ENCODE measurements around the gene GRPEL1. TPM values are rescaled to one million over a fixed set of nuclear protein-coding genes. Genes with fewer than 3 reads are reported as not detected.

The GRPEL1 gene
- total RNA-seq, 1 experiment from 2014 or later = 78.2 TPM

DNA sequence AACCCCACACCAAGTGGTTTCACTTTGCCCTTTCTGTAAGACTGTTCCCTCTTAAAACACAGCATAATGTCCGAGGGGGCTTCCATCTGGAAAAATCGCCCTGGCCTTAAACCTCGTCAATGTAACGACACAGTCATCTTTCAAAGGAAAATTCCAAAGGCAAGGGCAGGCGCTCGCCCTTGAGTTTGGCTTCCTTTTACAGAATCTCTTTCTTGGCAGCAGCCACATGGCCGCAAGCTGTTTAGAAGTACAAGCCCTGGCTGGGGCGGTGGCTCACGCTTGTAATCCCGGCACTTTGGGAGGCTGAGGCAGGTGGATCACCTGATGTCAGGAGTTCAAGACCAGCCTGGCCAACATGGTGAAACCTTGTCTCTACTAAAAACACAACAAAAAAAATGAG, 27.1 kb upstream of the GRPEL1 start:
- no peaks in the 10 kb centered on the region for H3K9me3 ChIP-seq (ENCODE audit: low read depth, low read length, poor library complexity, severe bottlenecking)
- ChIA-PET POLR2A (ENCODE audit: low non-redundant PET) (no interaction called here), CTCF (no interaction called here)
- no TSS peak for BruUV-seq (replicated peaks)
- intact Hi-C loops (cut with micrococcal nuclease; ENCODE audit: unreplicated experiment) = no loop called here
- no peaks in the 10 kb centered on the region for H3K27me3 ChIP-seq (replicated peaks; ENCODE audit: insufficient read depth, low read depth, low read length, poor library complexity)
- no peaks in the 10 kb centered on the region for H3K36me3 ChIP-seq (ENCODE audit: insufficient read depth, low read length, poor library complexity, severe bottlenecking)
- TF ChIP-seq EZH2 (IDR thresholded peaks at IDR 0.05; ENCODE audit: borderline replicate concordance, low read depth, low read length, poor library complexity, severe bottlenecking) = no peak
- TF ChIP-seq, protein P1, sequence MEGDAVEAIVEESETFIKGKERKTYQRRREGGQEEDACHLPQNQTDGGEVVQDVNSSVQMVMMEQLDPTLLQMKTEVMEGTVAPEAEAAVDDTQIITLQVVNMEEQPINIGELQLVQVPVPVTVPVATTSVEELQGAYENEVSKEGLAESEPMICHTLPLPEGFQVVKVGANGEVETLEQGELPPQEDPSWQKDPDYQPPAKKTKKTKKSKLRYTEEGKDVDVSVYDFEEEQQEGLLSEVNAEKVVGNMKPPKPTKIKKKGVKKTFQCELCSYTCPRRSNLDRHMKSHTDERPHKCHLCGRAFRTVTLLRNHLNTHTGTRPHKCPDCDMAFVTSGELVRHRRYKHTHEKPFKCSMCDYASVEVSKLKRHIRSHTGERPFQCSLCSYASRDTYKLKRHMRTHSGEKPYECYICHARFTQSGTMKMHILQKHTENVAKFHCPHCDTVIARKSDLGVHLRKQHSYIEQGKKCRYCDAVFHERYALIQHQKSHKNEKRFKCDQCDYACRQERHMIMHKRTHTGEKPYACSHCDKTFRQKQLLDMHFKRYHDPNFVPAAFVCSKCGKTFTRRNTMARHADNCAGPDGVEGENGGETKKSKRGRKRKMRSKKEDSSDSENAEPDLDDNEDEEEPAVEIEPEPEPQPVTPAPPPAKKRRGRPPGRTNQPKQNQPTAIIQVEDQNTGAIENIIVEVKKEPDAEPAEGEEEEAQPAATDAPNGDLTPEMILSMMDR (conservative IDR thresholded peaks at IDR 0.05; ENCODE audit: low read depth, low read length) = no peak
- no peak for DNase-seq (ENCODE audit: low spot score)
- no peak overlapping the region for H3K27ac ChIP-seq (ENCODE audit: low read depth, low read length, poor library complexity, severe bottlenecking)
- H3K4me1 ChIP-seq (ENCODE audit: insufficient read depth, low read length, poor library complexity, severe bottlenecking) = no peaks in the 10 kb centered on the region
- no peak overlapping the region for H3K4me3 ChIP-seq (ENCODE audit: low read depth, low read length, poor library complexity, severe bottlenecking)

DNA sequence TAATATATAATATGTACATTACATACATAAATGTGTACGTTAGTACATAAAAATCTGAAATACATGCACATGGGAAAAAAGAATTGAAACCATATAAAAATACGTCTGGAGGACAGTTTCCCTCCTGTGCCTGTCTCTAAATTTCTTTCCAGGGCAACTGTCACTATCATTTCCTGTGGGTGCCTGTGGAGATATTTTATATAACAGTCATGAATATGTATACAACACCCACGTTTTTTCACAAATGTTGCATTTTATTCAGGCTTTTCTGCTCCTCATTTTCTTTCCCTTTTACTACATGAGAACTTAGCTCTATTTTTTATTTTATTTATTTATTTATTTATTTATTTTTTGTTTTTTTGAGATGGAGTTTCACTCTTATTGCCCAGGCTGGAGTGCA, 24.2 kb upstream of the GRPEL1 start:
- BruUV-seq (replicated peaks) = no TSS peak
- Histone ChIP-seq H3K4me1 (ENCODE audit: insufficient read depth, low read length, poor library complexity, severe bottlenecking) (peaks cover 17% of the 10 kb centered on the region), H3K4me3 (ENCODE audit: low read depth, low read length, poor library complexity, severe bottlenecking) (no peak overlapping the region), H3K36me3 (ENCODE audit: insufficient read depth, low read length, poor library complexity, severe bottlenecking) (no peaks in the 10 kb centered on the region), H3K27ac (ENCODE audit: low read depth, low read length, poor library complexity, severe bottlenecking) (no peak overlapping the region), H3K9me3 (ENCODE audit: low read depth, low read length, poor library complexity, severe bottlenecking) (no peaks in the 10 kb centered on the region), H3K27me3 (replicated peaks; ENCODE audit: insufficient read depth, low read depth, low read length, poor library complexity) (no peaks in the 10 kb centered on the region)
- TF ChIP-seq EZH2 (IDR thresholded peaks at IDR 0.05; ENCODE audit: borderline replicate concordance, low read depth, low read length, poor library complexity, severe bottlenecking) = no peak
- TF ChIP-seq, protein P1 (conservative IDR thresholded peaks at IDR 0.05; ENCODE audit: low read depth, low read length) = no peak
- peak; percentile 56 for DNase-seq (ENCODE audit: low spot score)
- ChIA-PET CTCF (no interaction called here), POLR2A (ENCODE audit: low non-redundant PET) (no interaction called here)
- intact Hi-C loops (cut with micrococcal nuclease; ENCODE audit: unreplicated experiment) = no loop called here

DNA sequence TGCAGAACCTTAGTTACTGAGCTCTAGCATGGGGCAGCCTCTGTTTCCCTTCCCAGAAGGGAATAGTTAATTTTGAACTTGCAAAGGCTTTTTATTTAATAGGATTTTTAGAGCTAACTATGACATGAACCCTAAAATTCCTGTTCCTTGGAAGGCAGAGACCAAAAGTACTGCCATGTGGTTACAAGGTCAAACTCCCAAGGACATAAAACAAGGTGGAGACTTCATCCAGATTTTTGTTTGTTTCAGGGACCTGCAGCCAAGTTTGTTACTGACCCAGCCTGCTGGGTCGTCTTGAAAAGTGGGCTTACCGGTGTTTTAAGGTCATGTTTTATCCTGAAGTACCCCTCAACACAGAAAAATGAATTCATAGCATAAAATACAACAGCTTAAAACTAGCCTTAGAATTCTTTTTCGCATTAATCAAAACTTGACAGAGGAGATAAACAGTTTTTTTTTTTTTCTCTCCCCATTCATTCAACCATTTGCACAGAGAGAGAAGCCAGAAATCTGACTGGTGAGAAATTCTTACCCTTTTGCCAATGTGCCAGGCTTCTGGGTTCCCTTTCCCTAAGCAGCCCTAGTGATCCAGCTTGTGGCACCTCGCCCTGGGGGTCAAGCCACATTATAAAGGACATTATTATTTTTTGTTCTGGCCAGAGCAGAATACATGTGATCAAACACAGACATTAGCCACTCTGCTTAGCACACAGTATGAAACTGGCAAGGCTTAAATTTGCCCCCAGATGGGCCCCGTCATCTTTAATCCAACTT, 21.5 kb upstream of the GRPEL1 start:
- Histone ChIP-seq H3K4me3 (ENCODE audit: low read depth, low read length, poor library complexity, severe bottlenecking) (no peak overlapping the region), H3K9me3 (ENCODE audit: low read depth, low read length, poor library complexity, severe bottlenecking) (no peaks in the 10 kb centered on the region), H3K36me3 (ENCODE audit: insufficient read depth, low read length, poor library complexity, severe bottlenecking) (no peaks in the 10 kb centered on the region), H3K27me3 (replicated peaks; ENCODE audit: insufficient read depth, low read depth, low read length, poor library complexity) (no peaks in the 10 kb centered on the region), H3K4me1 (ENCODE audit: insufficient read depth, low read length, poor library complexity, severe bottlenecking) (peaks cover 17% of the 10 kb centered on the region), H3K27ac (ENCODE audit: low read depth, low read length, poor library complexity, severe bottlenecking) (no peak overlapping the region)
- no peak for TF ChIP-seq EZH2 (IDR thresholded peaks at IDR 0.05; ENCODE audit: borderline replicate concordance, low read depth, low read length, poor library complexity, severe bottlenecking)
- TF ChIP-seq, protein P1 (conservative IDR thresholded peaks at IDR 0.05; ENCODE audit: low read depth, low read length) = no peak
- no TSS peak for BruUV-seq (replicated peaks)
- ChIA-PET POLR2A (ENCODE audit: low non-redundant PET) (no interaction called here), CTCF (no interaction called here)
- intact Hi-C loops (cut with micrococcal nuclease; ENCODE audit: unreplicated experiment) = no loop called here
- no peak for DNase-seq (ENCODE audit: low spot score)
